CD4-positive, alpha-beta T cell treated with Interleukin-6 for 4 hours (primary cell): ENCODE measurements around the gene TNS3.

ENCODE experiments used
- DNase-seq: peaks from one replicate; pipeline ENCODE4 v3.0.0-alpha.2; 2020; ENCODE audit warnings: mixed read lengths

The TNS3 gene

DNA sequence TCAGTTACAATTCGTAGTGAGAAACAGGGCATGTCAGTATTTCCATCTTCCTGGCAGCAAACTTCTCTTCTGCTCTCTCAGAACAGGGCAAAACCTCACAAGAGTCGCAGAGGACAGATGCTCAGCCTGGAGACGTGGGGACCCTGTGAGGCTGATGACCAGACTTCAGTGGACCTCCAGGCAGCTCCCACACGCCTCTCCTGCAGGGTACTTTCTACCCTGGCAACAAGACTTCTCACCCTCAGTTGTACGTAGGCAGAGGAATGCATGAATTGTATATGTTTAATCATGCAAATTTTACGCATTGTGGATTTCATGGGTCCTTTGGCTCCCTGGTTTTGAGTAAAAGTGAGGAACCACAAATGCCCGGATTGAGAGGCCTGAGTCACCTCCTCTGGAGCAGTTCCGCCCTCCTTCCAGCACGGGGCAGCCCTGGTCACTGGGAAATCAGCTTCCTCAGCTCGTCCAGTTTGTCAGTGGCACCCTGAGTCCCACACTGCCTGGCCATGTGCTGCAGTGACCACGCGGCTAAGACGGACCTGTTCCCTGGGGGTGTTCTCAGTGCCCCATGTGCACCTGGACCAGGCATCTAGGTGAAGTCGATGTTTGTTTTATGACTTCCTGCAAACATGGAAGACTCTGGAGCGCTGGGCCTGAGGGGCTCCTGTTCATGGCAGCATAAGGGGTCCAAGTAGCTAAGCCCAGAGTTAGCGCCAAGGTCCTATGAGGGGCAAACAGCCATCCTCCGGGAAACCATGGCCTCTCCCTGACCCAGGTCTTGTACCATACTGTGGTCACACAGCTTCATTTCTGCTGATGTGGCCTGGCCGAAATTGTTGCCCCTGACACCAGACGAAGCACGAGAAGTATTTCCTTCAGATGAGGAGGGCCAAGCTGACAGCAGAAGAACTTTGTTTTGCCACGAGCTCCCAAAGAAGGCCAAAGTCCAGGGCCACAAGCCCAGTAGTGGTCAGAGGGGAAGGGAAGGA, 165.1 kb downstream of the TNS3 start:
- DNase-seq, result no peak

DNA sequence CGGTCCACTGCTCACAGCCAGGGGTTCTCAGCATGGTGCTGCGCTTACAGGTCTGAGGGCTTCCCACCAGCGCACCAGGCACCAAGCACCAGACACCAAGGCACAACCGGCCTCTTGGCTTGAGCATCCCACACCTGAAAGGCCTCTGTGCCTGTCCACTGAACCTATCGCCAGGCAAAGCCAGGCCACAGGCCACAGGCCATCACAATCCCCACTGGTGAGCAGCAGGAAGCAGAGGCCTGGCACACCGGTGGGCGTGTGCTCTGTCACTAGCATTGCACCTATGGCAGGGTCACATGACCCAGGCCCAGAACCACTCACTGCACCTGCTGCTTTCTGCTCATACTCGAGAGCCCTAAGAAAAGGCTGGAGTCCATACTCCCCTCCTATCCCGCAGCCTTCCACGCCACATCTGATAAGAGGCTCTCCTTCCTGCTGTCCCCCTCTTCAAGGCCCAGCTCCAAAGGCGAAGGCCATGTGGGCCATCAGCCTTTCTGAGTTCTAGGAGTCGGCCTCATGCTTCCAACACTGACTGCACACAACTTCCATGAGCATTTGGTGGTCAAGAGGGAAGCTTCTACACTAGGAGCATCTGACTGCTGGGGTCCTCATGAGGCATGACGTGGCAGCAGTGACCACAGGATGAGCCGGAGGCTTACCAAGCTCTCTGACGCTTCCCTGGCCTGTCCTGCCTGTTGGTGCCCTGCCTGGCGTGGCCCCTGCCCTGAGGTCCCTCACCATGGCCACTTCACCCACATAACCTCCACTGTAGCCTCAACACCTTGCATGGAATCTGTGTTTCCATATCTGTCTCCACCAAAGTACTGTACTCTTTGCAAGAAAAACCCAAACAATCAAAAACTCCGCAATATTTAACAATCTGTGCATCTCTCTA, 166.3 kb downstream of the TNS3 start:
- DNase-seq, result no peak

DNA sequence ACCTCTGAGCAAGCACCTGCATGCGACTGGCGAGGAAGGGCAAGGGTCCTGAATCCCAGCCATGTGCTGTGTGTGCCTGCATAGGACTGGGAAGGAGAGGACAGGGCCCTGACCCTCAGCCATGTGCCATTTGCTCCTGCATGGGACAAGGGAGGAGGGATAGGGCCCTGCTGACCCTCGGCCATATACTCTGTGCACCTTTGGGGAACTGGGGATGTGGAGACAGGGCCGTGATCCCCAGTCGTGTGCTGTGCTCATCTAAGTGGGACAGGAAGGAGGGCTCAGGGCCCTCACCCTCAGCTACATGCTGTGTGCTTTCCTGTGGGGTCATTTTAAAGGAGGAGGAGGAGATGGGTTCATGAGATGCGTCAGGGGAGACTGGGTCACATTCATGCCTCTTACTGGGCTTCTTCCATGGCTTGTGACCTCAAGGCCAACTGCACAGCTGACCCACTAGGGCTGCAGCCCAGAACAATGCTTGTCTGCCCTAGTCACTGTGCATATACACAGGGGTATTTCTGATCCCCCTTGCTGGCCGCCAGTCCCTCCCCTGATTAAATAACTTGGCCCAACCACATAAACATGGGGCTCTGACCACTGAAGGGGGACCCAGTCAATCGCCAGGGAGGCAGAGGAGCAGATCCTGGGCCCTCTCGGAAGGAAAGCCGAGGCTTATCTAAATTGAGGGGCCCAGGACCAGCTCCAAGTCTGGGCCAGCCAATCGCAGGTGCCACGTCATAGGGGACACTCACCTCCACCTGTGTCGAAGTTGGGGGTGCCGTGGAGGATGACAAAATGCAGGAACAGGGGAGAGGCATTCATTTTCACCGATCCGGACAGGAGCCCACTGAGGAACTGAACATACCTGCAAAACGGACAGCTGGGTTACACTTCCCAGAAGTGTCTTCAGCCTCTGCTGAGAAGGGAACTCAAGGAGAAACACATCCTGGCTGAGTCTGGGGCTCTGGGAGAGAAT, 167.3 kb downstream of the TNS3 start:
- no peak for DNase-seq

DNA sequence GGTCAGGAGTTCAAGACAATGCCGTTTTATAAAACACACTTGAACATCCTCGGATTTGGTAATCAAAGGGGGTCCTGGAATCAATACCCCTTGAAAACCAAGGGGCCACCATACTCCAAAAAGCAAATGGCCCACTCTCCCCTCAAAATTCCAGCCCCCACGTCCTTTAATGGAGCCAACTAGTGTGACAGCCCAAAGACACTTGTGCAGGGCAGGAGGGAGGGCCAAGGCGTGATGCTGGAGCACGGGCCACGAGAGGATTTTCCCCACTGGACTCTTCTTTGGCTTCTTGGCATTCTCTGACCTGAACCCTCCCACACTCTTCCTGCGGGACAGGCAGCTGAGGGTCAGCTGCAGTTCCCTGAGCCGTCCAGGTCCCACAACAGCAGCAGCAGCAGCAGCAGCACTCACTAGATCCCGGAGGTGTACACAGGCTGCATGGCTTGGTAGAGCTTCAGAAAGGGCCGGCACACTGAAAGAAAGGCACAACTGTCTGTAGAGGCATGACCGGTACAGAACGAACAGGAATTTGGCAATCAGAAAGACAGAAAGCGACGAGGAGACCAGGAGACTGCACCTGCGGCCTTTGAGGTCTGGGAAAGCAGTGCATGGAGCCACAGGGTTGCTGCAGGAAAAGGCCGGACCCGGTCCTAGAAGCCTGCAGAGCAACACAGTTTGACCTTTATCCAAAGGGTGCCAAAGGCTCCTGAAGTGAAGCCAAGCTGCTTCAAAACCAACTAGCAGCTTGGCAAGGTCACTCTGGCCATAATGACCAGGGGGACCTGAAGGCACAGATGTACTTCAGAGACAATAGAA, 168.2 kb downstream of the TNS3 start:
- DNase-seq, result no peak

DNA sequence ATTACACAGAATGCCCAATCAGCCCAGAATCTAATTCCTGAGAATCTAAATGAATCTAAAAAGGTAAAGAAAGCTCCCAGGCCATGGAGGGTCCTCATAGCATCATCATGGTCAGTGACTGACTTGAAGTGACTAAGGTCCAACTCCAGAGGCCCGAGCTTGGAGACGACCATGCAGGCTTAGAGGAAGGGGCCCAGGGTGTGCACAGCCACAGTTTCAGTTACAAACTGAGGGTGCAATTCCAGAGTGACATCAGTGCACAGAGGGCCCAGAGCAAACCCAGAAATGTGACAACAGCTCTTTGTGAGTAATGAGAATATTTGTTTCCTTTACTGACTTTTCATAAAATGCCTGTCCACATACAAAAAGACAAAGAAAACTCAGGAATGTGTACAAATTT, 170.0 kb downstream of the TNS3 start:
- no peak for DNase-seq

DNA sequence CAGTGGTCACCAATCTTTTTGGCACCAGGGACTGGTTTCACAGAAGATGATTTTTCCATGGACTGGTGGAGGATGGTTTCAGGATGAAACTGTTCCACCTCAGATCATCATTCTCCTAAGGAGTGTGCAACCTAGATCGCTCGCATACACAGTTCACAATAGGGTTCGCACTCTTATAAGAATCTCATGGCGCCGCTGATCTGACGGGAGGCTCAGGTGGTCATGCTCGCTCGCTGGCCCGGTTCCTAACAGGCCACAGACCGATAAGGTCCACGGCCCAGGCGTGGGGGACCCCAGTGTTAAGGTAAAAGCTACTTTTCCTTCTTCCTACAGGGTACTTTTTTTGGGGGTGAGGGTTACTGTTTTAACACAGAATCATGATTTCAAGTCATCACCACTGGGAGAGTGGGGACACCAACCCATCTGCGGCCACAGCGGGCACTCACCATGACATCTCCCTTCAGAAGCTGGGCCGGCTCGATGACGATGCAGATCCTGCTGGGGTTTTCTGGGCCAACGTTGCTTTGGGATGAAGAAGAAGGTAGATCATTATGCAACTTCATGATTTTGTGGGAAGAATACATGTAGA, 170.5 kb downstream of the TNS3 start:
- no peak for DNase-seq

DNA sequence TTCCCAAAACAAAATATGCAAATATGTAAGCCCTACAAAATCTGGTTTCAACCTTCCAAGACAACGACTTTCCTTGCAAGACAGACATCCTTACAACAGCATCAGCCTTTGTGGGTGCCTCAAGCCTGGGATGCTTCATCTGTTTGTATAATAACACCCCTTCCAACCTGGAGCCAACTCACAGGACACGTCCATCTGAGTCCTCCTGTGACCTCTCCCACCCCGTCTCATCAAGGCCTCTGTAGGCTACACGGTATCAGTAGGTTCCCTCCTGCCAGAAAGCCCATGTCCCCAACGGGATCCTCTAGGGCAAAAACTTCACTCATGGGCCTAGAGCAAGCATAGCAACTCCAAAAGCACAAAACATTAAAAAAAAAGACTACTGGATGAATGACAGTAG, 173.2 kb downstream of the TNS3 start:
- no peak for DNase-seq

DNA sequence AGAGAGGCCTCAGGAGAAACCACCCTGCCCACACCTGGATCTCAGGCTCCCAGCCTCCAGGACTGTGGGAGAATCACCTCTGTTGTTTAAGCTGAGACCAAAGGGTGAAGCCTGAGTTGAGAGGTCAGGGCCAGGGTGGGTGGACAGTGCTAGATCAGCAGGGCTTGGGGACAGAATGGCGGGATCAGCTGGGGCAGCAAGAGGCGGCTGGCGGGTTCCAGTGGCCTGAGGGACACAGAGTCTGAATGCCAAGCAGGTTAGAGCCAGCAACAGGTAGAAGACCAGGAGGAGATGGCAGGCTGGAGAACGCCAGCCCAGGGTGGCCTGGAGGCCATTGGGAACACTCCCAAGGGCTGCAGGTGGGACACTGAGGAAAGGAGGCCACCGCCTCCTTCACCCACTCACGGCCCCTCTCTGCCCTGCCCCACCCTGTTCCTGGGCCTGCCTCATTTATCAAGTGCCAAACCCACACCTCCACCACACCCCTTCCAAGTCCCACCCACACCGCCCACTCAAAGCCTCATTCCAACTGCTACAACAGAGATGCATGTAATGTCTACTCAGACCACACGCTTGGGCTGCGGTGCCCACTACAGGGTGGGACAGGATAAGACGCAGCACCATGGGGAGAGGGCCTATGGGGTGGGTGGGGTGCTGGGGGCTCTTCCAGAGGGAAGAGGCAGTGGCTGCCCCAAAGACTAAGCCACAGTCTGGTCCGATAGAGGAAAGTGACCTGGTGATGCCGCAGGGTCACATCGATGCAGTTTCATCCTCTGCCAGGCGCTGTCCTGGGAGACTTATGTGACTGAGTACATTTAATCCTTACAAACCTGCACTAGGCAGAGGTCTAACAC, 173.9 kb downstream of the TNS3 start:
- DNase-seq, result no peak

DNA sequence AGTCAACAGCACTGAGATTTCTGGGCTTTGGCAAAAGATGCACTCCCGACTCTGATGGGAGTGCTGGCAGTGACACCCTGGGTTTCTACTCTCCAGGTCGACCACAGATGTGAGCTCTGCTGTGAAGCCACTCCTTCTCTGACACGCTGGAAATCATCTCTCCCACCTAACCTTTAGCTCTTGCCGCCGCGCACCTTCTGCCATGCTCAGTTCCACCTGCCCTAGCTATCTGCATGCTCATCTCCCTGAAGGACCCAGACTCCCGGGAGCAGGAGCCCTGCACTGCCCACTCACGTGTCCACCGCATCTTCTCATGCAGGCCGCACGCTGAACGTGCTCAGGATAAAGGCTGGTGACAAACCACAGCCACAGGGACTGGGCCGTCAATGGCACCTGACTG, 174.8 kb downstream of the TNS3 start:
- no peak for DNase-seq

DNA sequence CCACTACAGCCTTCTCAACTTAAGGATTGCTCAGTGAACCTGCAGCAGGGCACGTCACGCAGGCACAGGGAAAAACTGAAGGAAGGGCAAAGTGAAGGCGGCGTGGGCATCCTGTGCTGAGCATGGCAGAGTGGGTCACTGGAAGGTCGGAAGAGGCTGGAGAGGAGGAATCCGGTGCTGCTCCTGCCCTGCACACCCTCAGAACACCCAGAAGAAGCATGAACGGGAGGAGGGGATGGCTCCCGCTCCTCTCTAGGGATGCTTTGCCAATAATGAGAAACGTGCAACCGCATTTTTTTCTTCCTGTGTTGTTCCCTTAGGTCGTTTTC, 175.1 kb downstream of the TNS3 start:
- no peak for DNase-seq

DNA sequence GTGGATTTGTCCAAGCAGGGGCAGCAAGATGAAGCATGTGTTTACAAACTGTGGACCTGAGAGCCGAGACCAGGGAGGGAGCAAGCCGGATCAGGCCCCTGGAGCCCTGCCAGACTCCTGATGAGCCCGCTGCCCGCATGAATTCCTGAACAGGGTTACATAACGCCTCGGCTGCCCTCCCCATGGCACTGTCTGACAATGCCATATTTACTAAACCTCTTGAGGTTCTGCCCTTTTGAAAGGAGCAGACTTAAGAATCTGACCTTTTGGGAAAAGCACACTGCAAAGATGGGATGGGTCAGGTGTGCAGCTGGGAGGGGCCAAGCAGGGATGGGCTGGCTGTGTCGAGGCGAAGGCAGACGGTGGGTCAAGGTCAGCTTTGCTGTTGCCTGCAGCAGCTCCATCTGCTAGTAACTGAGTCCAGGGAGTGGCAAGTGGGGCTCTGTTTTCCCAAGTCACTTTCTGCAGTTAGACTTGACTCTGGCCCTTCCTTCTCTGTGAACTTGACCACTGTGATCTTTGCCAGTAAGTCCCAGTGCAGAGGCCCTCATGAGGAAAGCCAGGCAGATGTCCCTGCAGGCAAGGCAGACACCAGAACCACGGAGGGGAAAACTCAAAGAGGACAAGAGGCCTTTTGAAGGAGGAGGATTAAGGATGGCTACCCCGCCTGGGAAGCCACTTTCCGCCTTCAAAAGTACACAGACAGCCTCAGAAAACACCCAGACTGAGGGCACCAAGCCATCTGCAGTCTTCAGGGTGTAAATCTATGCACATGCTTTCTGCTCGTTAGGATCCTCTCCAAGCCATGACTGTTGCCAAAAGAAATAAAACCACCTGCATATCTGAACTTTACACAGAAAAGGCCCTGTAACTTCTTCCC, 175.8 kb downstream of the TNS3 start:
- DNase-seq, result no peak

DNA sequence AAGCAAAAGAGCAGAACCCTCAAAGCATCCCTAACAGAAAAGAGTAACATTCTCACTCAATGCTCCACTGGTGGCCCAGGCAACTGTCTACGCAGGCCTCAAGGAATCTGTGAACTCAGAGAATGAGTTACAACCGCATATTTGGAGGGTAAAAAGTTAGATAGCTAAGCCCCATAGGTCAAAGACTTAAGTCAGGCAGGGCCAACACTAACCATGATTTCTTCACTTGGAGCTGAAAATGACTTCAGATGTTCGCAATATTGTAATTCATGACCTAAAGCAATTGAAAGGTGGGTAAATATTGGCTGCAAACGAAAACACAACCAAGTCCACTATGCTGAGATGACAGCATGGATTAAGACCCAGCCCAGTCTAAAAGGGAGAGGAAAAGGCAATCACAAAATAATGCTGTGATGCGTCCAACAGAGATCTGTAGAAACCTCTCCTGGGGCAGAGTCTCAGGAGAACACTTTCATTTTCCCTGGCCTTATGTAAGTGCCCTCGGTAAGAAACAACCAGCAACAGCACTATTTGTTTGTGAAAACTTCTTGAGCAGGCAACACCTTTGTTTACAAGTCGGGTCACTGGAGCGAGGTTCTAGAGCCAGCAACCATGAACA, 176.5 kb downstream of the TNS3 start:
- no peak for DNase-seq

DNA sequence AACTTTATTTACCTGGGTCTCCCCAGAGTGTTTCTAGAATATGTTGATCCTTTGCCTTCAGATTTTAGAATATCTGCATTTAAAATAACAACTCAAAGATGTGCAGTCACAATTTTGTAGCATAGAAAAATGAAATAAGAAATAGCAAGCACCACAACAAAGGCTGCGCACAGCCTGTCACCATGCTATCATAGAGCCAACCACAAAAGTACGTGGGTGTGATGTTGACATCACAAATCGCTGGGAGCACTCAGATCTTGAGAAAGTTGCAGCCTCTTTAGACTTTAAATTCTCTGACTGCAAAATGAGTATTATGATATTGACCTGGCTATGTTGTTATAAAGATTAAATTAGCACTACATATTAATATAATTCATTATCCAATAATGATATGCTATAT, 177.9 kb downstream of the TNS3 start:
- no peak for DNase-seq

DNA sequence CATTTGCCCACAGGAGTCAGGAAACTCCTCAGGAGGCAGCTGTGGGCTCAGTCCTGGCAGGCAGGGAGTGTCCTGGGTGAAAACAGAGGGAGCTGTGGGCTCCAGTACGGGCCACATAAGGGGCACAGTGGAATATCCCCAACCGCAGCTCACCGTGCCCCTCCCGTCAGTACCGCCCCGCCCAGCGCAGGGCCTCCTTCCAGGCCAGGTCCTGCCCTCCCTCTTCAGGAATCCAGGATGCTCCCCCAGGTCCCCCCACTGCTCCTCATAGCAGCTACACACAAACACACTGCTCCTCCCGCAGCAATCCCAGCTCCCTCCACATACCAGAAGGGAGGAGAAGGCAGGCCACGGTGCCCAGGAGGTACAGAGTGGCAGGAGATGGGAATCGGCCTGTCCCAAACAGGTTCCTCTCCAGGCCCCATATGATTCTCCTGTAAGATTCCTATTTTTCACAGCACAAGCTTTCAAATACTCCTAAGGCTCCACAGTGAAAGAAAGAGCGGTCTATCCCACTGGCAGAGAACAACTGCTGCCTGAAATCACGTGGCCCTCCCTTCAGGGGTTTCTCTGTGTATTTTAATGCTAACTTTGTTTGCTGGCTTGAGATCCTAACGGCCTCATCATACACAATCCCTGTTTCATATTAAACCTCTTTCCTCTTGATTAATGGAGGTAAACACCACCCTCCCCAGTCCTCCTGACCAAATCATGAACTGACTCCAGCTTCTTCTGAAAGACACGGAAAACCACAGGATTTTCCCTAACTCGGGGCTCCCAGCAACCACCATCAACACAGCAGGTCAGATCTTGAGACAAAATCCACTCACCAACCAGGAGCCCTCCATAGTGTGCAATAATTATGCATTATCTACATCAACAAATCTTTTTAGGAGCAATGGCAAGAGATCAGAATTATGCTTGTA, 178.7 kb downstream of the TNS3 start:
- DNase-seq, result no peak

DNA sequence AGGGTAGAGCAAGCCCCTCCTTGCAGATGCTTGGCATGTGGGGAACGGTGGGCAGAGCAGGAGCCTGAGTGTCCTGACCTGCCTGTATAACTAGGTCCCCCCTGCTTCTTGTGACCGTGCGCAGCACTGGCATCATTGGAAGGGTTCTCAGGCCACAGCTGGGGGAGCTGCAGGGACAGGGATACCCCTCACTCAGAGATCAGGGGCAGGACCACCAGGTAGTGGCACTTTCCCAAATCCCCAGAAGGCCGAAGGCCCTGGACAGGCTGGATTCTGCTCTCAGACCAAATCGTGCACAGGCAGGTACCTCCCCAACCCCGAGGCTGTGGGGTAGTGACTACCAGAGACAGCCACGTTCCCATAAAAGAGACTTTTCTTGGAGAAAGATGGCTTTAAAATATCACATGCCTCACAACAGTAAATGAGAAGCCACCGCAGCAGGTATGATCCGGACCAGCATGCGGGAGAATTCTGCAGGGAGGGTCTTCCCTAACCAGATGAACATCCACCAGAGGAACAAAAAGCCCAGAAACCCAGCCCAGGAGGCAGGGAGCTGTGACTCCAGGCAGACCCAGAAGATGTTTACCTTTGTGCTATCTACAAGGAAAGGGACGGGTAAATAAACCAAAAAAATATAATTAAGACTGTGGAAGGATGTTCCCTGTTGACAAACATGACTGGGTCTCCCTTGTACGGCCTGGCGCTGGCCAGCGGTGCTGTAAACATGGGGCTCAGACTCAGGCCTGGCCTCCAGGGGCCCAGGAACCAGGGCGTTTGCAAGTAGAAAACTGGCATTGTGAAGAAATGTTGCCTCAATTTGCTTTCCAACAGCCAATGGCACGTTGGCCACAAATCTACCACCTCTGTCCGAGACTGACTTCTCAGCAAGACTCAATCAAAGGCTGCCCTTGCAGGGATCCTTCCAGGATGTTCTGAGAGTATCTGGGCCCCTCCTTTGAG, 180.0 kb downstream of the TNS3 start:
- no peak for DNase-seq

DNA sequence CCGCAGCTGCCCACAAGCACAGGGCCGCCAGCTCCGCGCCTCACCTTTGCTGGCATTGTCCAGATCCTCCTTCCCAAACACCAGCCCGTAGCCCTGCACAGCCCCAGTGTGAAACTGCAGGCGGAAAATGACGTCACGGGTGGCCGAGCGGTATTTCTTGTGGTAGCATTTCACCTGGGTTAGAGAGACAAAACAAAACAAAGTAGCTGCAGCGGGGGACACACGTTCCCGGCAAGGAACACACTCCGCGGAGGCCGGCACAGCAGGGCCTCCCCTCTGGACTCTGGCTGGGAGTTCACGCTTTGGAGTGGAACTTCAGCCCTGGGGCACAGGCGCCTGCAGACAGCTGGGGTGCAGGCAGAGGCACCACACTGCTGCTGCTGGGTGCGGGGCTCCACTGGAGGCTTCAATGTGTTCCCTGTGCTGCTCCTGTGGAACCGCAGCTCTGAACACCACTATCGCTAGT, 181.1 kb downstream of the TNS3 start:
- DNase-seq, result no peak
